Posterior vena cava (tissue), 2 donors: ENCODE data around the gene ALG9. TPM values are rescaled to one million over a fixed set of nuclear protein-coding genes. Genes with fewer than 3 reads are reported as not detected.

Source experiments
- DNase-seq: peaks from one replicate; pipeline ENCODE4 v3.0.0-alpha.2; 2020; ENCODE audit warnings: low spot score
- intact Hi-C, 2 donors: fragments of 100-400 bp; cut with DNase I; formaldehyde crosslinking; loops; one replicate each; pipeline versions ENCODE4 v1.14.1 to v1.14.2; 2022 to 2023
- total RNA-seq, 2 donors: library from RNA; stranded (reverse); fragmentation: NEBNext Ultra II Directional; extraction: Animal tissue kit (Norgen Biotek cat#: 25700); gene quantifications; one replicate each; pipeline ENCODE4 v1.2.1, GENCODE V29; 2021
- donor health status: DM: yes; HTN: yes; CAD: no.
- donor health status: DM: yes; HTN: yes; CAD: no.

Gene ALG9
- total RNA-seq, 2 donors from 2014 or later = 21.8 to 23.8 TPM

DNA sequence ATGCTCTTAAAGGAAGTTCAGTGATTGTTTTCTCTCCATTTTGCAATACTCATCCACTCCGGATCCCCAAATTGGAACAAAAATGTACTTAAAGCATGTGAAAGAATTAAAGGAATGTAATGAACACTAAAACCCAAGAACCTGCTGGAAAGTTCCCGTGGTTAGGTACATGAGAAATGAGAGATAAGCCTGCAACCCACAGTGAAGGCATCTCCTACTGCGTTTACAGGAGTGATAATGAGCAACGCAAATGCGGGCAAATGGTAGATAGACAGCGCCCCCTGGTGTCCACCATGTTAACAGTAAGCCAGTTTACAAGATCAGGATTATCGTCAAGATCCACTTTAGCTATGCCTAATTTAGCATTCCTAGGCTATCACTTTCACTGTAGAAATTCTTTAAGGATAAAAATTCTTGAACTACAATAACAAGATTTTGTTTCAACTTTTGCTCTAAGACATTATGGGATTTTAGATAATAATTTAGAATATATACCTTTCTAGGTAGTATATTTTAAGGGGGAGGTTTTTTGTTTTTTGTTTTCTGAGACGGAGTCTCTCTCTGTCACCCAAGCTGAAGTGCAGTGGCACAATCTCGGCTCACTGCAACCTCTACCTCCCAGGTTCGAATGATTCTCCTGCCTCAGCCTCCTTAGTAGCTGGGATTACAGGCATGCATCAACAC, 29.9 kb downstream of the ALG9 start:
- intact Hi-C loops = loop anchor here (10.0 kb wide), 3 partner anchors 67 to 277 kb away; no protein-coding TSS in a partner anchor
- DNase-seq = peak; percentile 95

- intact Hi-C loops = loop anchor here (10.0 kb wide), 3 partner anchors 65 to 275 kb away; no protein-coding TSS in a partner anchor
- DNase-seq = no peak
Measured at GRCh38 chr11:111840143-111840542, 31.2 kb downstream of the ALG9 start.

GRCh38 chr11:111838054-111838453, 33.3 kb downstream of the ALG9 start:
- intact Hi-C loops = no loop called here
- DNase-seq = no peak

DNA sequence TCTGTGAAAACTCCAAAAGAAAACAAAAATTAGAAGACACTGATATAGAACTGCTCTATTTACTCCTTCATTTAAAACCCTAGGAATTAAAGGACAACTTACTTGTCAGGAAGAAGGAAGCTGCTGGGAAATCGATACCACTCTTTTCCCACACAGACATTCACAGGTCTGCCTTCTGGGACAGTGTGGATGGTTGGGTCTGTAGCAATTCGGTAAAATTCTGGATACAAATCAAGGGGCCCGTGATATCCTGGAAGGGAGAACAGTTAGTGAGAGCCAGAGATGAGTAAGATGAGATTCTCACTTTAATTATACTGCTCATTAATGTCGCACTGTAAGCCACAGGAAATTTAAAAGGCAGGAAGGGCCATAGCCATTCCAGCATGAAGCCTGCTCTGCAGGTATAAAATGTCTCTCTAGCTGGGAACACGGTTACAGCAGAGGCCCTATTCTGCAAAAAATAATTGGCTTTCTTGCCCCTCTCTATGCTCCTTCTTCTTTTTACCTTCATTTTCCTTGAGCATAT, 34.0 kb downstream of the ALG9 start:
- no peak for DNase-seq
- intact Hi-C loops = no loop called here

GRCh38 chr11:111836721-111837120, 34.7 kb downstream of the ALG9 start:
- intact Hi-C loops = no loop called here
- DNase-seq = no peak

- no peak for DNase-seq
- intact Hi-C loops = no loop called here
Measured at GRCh38 chr11:111836162-111836561, 35.2 kb downstream of the ALG9 start.

DNA sequence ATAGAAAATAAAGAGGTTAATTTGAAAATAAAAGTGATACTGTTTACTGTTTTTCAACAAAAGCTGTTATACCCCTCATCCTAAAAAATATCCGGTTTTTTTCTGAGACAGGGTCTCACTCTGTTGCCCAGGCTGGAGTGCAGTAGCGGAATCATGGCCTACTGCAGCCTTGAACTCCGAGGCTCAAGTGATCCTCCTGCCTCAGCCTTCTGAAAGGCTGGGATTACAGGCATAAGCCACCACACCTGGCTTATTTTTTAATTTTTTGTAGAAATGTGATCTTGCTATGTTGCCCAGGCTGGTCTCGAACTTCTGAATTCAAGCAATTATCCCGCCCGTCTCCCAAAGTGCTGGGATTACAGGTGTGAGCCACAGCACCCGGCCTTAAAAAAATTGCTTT, 35.7 kb downstream of the ALG9 start:
- DNase-seq = no peak
- intact Hi-C loops = no loop called here

DNA sequence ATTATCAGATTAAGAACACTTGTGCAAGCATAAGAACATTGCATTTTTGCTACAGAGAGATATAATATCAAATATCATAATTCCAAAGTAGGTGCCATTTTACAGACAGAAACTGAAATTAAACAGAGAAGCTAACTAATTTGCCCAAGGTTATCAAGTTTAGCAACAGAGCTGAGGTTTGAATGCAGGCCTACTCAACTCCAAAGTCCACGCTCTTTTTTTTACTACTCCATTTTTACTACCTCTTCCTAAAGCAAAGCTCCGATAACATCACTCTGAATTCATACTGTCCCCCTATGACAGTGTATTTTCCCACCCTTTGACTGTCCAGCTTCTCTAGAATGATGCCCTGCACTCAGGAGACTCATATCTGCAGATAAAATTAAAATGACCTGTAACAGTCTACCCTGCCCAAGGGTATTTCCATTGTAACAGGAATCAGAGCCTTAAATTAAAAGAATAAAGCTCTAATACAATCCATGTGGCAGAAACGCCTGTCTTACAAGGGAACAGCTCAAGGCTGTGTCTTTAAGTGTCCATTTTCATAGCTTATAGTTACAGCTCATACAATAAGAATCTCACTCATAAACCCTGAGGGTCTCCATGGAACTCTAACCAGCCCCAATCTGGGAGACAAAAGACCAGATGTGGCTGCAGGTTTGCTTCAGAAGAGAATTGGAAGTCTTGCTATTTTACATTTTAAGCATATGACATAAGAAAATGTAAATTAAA, 36.8 kb downstream of the ALG9 start:
- intact Hi-C loops = no loop called here
- no peak for DNase-seq

- intact Hi-C loops = no loop called here
- DNase-seq = no peak
Measured at GRCh38 chr11:111833524-111833923, 37.9 kb downstream of the ALG9 start.

DNA sequence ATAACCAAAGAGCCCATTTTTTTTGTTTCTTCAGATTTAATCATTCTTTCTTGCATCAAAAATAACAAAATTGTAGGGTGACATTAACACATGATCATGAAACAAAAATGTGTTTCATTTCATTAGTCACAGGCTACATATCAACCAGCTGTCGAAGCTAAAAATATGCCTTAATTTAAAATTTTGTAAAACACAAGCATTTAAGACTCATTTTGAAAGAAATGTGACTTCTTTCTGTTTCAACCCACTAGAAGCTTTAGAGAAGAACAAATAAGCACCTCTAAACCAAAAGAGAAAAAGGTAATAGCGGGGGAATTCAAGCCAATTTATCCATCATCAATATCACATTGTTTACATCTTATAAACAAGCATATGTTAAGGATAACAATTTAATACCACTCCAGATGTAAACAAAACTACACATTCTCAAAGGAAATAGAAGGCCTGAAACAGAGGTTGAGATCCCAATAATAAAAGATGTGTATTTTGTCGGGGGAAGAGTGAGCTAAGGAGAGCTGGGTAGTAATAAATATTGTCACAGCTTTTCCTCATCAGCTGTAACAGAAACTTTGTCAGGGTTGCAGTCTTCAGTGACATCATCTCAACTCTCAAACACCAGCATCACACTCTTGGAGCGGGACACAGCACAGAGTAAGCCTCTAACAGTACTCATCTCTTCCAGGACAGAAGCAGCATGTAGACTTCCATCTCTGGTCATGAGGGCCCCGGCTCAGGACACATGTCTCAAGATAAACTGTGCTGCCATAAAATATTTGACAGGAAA, 42.0 kb downstream of the ALG9 start:
- intact Hi-C loops = loop anchor here in 1 of 2 donors (10.0 kb wide), 1 partner anchor 435 kb away; no protein-coding TSS in a partner anchor

GRCh38 chr11:111826322-111826950, 44.9 kb downstream of the ALG9 start:
- DNase-seq = no peak
- intact Hi-C loops = loop anchor here in 1 of 2 donors (10.0 kb wide), 1 partner anchor 432 kb away; no protein-coding TSS in a partner anchor

More for the DNA sequence above, 42.0 kb downstream of the ALG9 start:
- no peak for DNase-seq

DNA sequence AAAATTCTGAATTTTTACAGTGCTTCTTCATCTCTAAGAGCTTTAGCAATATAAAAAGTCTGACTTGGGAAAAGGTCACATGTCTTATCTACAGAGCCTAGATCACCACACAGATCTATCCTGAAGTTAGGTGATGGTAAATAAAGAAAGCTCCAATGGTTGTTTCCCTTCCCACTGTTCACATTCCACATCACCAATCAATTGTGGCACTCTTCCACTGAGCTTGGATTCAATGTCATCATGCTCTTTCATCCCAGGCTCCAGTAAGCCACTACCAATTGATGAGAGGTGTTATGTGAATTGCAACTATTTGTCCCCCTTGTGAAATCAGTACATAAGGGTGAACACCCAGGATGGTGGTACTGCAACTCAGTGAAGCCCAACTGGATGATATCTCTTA, 47.8 kb downstream of the ALG9 start:
- intact Hi-C loops = loop anchor here in 1 of 2 donors (10.0 kb wide), 1 partner anchor 429 kb away; no protein-coding TSS in a partner anchor
- no peak for DNase-seq

- DNase-seq = no peak
- intact Hi-C loops = loop anchor here in 1 of 2 donors (10.0 kb wide), 1 partner anchor 428 kb away; no protein-coding TSS in a partner anchor
Measured at GRCh38 chr11:111823131-111823530, 48.2 kb downstream of the ALG9 start.

GRCh38 chr11:111819829-111820237, 51.5 kb downstream of the ALG9 start:
- intact Hi-C loops = loop anchor here in 1 of 2 donors (10.0 kb wide), 1 partner anchor 425 kb away; no protein-coding TSS in a partner anchor

DNA sequence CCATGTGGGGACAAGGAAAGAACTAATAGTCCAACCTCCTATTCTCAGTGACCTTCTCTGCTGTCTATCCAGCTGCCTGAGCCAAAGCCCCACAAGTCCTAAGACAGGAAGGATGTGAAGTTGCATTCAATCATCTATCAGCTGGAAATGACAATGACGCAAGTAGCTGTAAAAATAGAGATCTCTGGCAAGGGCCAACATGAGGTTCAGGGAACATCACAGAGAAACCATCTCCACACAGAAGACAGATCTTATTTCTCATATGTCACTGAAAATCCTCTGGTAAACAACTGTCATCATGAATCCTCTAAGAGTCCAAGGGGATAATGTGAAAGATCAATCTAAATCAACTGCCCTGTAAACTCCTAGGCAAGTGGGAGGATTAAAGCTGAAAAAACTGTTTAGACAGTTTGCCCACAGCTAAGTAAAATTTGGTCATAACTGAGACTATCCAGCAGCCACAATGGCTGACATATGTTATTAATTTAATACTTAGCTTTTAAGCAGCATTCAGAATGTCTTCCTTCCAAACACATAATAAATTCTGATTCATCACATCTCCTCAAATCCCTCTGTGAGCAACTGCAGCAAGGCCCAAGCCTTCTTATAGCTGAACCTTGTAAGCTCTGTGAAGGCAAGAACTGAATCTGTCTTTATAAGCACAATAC, 52.1 kb downstream of the ALG9 start:
- intact Hi-C loops = no loop called here

More at GRCh38 chr11:111819829-111820237, 51.5 kb downstream of the ALG9 start:
- DNase-seq = no peak

DNA sequence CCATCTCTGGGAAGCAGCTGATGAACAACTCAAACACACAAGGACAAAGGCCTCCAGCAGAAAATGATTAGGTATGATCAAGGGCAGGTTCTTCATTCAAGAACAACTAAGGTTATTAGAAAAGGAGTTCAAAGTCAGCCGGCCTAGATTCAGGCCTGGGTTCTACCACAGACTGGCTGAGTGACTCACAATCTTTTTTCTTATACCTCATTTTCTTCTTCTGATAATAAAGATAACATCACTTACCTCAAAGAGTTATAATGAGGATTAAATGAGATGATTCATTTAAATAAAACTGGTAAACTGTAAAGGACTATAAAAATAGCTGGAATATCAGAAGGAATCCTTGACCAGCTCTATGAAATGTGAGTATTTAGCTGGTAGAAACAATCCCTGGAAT, 55.9 kb downstream of the ALG9 start:
- intact Hi-C loops = no loop called here
- DNase-seq = no peak

More for the DNA sequence above, 52.1 kb downstream of the ALG9 start:
- DNase-seq = no peak

DNA sequence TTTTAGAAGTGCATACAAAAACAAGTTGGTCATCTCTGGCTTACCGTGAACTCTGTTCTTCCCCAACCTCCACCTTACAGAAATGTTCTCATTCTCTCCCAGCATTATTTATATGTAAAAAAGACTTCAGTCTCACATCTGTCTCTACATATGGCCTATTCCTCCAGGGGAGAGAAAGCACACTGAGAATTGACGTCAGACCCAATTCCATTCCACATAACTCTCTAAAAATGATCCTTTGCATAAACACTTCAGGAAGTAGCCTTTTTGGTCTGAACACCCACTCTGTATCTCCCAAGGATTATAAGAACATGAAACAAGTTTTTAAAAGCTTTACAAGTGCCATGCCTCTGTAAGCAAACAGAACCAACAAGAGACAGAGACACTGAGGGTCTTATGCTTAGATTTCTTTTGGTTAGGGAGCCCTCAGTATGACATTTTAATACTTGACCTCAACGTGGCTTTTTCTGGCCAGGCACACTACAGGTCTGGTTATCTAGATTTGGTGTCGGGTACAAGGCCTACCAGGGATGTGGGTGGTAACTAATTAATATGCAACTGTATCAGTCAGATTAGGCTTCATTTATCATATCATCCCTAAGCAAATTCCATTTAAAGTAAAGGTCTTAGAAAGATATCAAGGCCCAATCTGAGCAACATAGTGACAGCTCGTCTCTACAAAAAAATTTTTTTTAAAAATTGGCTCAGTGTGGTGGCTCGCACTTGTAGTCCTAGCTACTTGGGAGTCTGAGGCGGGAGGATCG, 56.6 kb downstream of the ALG9 start:
- intact Hi-C loops = no loop called here
- no peak for DNase-seq

DNA sequence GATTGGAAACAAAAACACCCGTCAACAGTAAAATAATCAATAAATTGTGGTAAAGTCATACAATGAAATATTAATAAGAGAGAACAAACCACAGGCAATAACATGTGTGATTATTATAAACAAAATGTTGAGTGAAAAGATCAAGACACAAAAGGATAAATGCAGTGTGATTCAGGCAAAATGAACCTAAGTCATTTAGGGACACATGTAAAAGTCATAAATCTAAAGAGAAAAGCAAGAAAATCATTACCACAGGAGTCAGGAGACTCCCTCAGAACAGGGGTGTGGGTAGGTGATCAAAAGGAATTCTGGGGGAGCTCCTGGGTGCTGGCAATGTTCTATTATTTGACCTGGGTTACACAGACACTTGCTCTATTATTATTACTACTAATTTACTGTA, 57.3 kb downstream of the ALG9 start:
- intact Hi-C loops = no loop called here
- no peak for DNase-seq
